Activated T-cell treated with anti-CD3 and anti-CD28 coated beads, Interleukin-2, amount 50 U/mL, for 48 hours (primary cell): ENCODE results near the gene CMSS1.
A peak's percentile ranks its signal among the peaks of the same experiment; 100 is the strongest.

Experiments
- DNase-seq, 2 experiments: peaks; one replicate each; pipeline ENCODE4 v3.0.0-alpha.2; 2020

CMSS1 gene

GRCh38 chr3:99856437-99857220 lies 39.0 kb downstream of the CMSS1 start:
- DNase-seq, result no peak

- DNase-seq, result no peak
These were observed 39.6 kb downstream of the CMSS1 start for GRCh38 chr3:99857278-99857677.

GRCh38 chr3:99858469-99858868 lies 40.8 kb downstream of the CMSS1 start:
- DNase-seq, result no peak

GRCh38 chr3:99859825-99860224 lies 42.2 kb downstream of the CMSS1 start:
- DNase-seq, result no peak

GRCh38 chr3:99861216-99861615 lies 43.6 kb downstream of the CMSS1 start:
- no peak for DNase-seq

GRCh38 chr3:99862208-99862607 lies 44.5 kb downstream of the CMSS1 start:
- no peak for DNase-seq

- no peak for DNase-seq
These were observed 45.3 kb downstream of the CMSS1 start for GRCh38 chr3:99863002-99863401.

- DNase-seq, result no peak
These were observed 45.9 kb downstream of the CMSS1 start for GRCh38 chr3:99863588-99863987.

GRCh38 chr3:99864289-99864688 lies 46.6 kb downstream of the CMSS1 start:
- no peak for DNase-seq

GRCh38 chr3:99865321-99865720 lies 47.7 kb downstream of the CMSS1 start:
- DNase-seq, result no peak

GRCh38 chr3:99866261-99866761 lies 48.6 kb downstream of the CMSS1 start:
- no peak for DNase-seq

- no peak for DNase-seq
These were observed 50.1 kb downstream of the CMSS1 start for GRCh38 chr3:99867594-99868310.

- DNase-seq, result no peak
These were observed 50.6 kb downstream of the CMSS1 start for GRCh38 chr3:99868311-99868646.

- DNase-seq, result no peak
These were observed 52.0 kb downstream of the CMSS1 start for GRCh38 chr3:99869621-99870020.

- no peak for DNase-seq
These were observed 53.0 kb downstream of the CMSS1 start for GRCh38 chr3:99870712-99871111.

GRCh38 chr3:99871231-99872045 lies 53.8 kb downstream of the CMSS1 start:
- DNase-seq, result no peak

- DNase-seq, result no peak
These were observed 55.2 kb downstream of the CMSS1 start for GRCh38 chr3:99872923-99873254.

GRCh38 chr3:99873269-99874102 lies 55.8 kb downstream of the CMSS1 start:
- no peak for DNase-seq

GRCh38 chr3:99874237-99875002 lies 56.8 kb downstream of the CMSS1 start:
- DNase-seq, result no peak

- no peak for DNase-seq
These were observed 57.9 kb downstream of the CMSS1 start for GRCh38 chr3:99875581-99875928.

GRCh38 chr3:99875929-99876841 lies 58.5 kb downstream of the CMSS1 start:
- DNase-seq, result peak; percentile 71 to 78
